Activated naive CD8-positive, alpha-beta T cell treated with anti-CD3 and anti-CD28 coated beads, Interleukin-2, amount 50 U/mL, for 24 hours (primary cell): ENCODE results near the gene RCE1.
A peak's percentile ranks its signal among the peaks of the same experiment; 100 is the strongest.

Source experiments
- ATAC-seq: fragments of 150-1000 bp; cut with Tn5 transposase; one replicate; pipeline ENCODE4 v1.10.0; 2021
- DNase-seq: peaks from one replicate; pipeline ENCODE4 v3.0.0; 2021
- H3K27ac Mint-ChIP-seq: one replicate; pipeline ENCODE4 v1.8.0; 2021; ENCODE audit warnings: mild to moderate bottlenecking, mixed read lengths
- H3K27me3 Mint-ChIP-seq: one replicate; pipeline ENCODE4 v1.8.0; 2021; ENCODE audit warnings: mixed read lengths
- H3K36me3 Mint-ChIP-seq: one replicate; pipeline ENCODE4 v1.8.0; 2021; ENCODE audit warnings: low read depth, mixed read lengths
- H3K4me1 Mint-ChIP-seq: one replicate; pipeline ENCODE4 v1.8.0; 2021; ENCODE audit warnings: mixed read lengths
- H3K4me3 Mint-ChIP-seq: one replicate; pipeline ENCODE4 v1.8.0; 2021; ENCODE audit warnings: mild to moderate bottlenecking, moderate library complexity, mixed read lengths
- H3K9me3 Mint-ChIP-seq: one replicate; pipeline ENCODE4 v1.8.0; 2021; ENCODE audit warnings: mixed read lengths

The RCE1 gene

GRCh38 chr11:66835768-66836405 is 7.4 kb upstream of the RCE1 start:
- H3K36me3 Mint-ChIP-seq = peaks cover 3% of the 10 kb centered on the region
- no peak for ATAC-seq

GRCh38 chr11:66840317-66841091 is 2.7 kb upstream of the RCE1 start:
- H3K27ac Mint-ChIP-seq = peak overlapping the region; percentile 65
- no peaks in the 10 kb centered on the region for H3K27me3 Mint-ChIP-seq
- peaks cover 10% of the 10 kb centered on the region for H3K36me3 Mint-ChIP-seq
- H3K4me1 Mint-ChIP-seq = peaks cover 43% of the 10 kb centered on the region
- no peak for ATAC-seq
- no peak for DNase-seq
- H3K4me3 Mint-ChIP-seq = peak overlapping the region; percentile 2
- H3K9me3 Mint-ChIP-seq = no peaks in the 10 kb centered on the region

More at GRCh38 chr11:66835768-66836405, 7.4 kb upstream of the RCE1 start:
- Mint-ChIP-seq H3K27me3 (no peaks in the 10 kb centered on the region), H3K9me3 (no peaks in the 10 kb centered on the region), H3K4me3 (no peak overlapping the region), H3K27ac (no peak overlapping the region), H3K4me1 (peaks cover 22% of the 10 kb centered on the region)
- DNase-seq = no peak

GRCh38 chr11:66841861-66842260 is 1.4 kb upstream of the RCE1 start:
- peak overlapping the region; percentile 95 for H3K27ac Mint-ChIP-seq
- no peaks in the 10 kb centered on the region for H3K9me3 Mint-ChIP-seq
- peaks cover 13% of the 10 kb centered on the region for H3K36me3 Mint-ChIP-seq
- no peaks in the 10 kb centered on the region for H3K27me3 Mint-ChIP-seq
- peak overlapping the region; percentile 97 for H3K4me3 Mint-ChIP-seq
- H3K4me1 Mint-ChIP-seq = peaks cover 43% of the 10 kb centered on the region
- DNase-seq (no peak), ATAC-seq (no peak)

- peaks cover 43% of the 10 kb centered on the region for H3K4me1 Mint-ChIP-seq
- no peaks in the 10 kb centered on the region for H3K27me3 Mint-ChIP-seq
- H3K4me3 Mint-ChIP-seq = peak overlapping the region; percentile 97
- H3K36me3 Mint-ChIP-seq = peaks cover 13% of the 10 kb centered on the region
- no peaks in the 10 kb centered on the region for H3K9me3 Mint-ChIP-seq
- H3K27ac Mint-ChIP-seq = peak overlapping the region; percentile 95
- DNase-seq (no peak), ATAC-seq (no peak)
Observed at GRCh38 chr11:66842501-66842895, 743 bp upstream of the RCE1 start.

GRCh38 chr11:66843776-66844495 is 695 bp downstream of the RCE1 start:
- peaks cover 43% of the 10 kb centered on the region for H3K4me1 Mint-ChIP-seq
- peak overlapping the region; percentile 91 for H3K27ac Mint-ChIP-seq
- no peaks in the 10 kb centered on the region for H3K9me3 Mint-ChIP-seq
- no peaks in the 10 kb centered on the region for H3K27me3 Mint-ChIP-seq
- H3K4me3 Mint-ChIP-seq = peak overlapping the region; percentile 97
- peaks cover 12% of the 10 kb centered on the region for H3K36me3 Mint-ChIP-seq
- DNase-seq = no peak
- no peak for ATAC-seq

- no peak for ATAC-seq
- no peaks in the 10 kb centered on the region for H3K9me3 Mint-ChIP-seq
- H3K4me3 Mint-ChIP-seq = peak overlapping the region; percentile 97
- H3K4me1 Mint-ChIP-seq = peaks cover 36% of the 10 kb centered on the region
- peaks cover 10% of the 10 kb centered on the region for H3K36me3 Mint-ChIP-seq
- no peak for DNase-seq
- H3K27ac Mint-ChIP-seq = peak overlapping the region; percentile 91
- no peaks in the 10 kb centered on the region for H3K27me3 Mint-ChIP-seq
Observed at GRCh38 chr11:66844496-66845142, 1.4 kb downstream of the RCE1 start.

- peaks cover 10% of the 10 kb centered on the region for H3K36me3 Mint-ChIP-seq
- H3K27ac Mint-ChIP-seq = peak overlapping the region; percentile 26
- peak overlapping the region; percentile 97 for H3K4me3 Mint-ChIP-seq
- ATAC-seq (no peak), DNase-seq (no peak)
- no peaks in the 10 kb centered on the region for H3K9me3 Mint-ChIP-seq
- H3K27me3 Mint-ChIP-seq = no peaks in the 10 kb centered on the region
- peaks cover 31% of the 10 kb centered on the region for H3K4me1 Mint-ChIP-seq
Observed at GRCh38 chr11:66845143-66845875, 2.1 kb downstream of the RCE1 start.

GRCh38 chr11:66845876-66846212 is 2.6 kb downstream of the RCE1 start:
- Mint-ChIP-seq H3K9me3 (no peaks in the 10 kb centered on the region), H3K36me3 (peaks cover 10% of the 10 kb centered on the region), H3K27ac (no peak overlapping the region), H3K4me1 (peaks cover 26% of the 10 kb centered on the region), H3K27me3 (no peaks in the 10 kb centered on the region), H3K4me3 (no peak overlapping the region)
- ATAC-seq (no peak), DNase-seq (no peak)

- Mint-ChIP-seq H3K27me3 (no peaks in the 10 kb centered on the region), H3K4me3 (no peak overlapping the region), H3K4me1 (peaks cover 21% of the 10 kb centered on the region), H3K36me3 (peaks cover 8% of the 10 kb centered on the region), H3K27ac (no peak overlapping the region), H3K9me3 (no peaks in the 10 kb centered on the region)
- ATAC-seq = no peak
- no peak for DNase-seq
Observed at GRCh38 chr11:66846671-66847091, 3.4 kb downstream of the RCE1 start.

- Mint-ChIP-seq H3K4me1 (peaks cover 19% of the 10 kb centered on the region), H3K36me3 (peaks cover 5% of the 10 kb centered on the region), H3K4me3 (no peak overlapping the region), H3K9me3 (no peaks in the 10 kb centered on the region), H3K27ac (no peak overlapping the region), H3K27me3 (no peaks in the 10 kb centered on the region)
- DNase-seq (no peak), ATAC-seq (no peak)
Observed at GRCh38 chr11:66847461-66848232, 4.4 kb downstream of the RCE1 start.

GRCh38 chr11:66848671-66849500 is 5.6 kb downstream of the RCE1 start:
- Mint-ChIP-seq H3K36me3 (peaks cover 5% of the 10 kb centered on the region), H3K4me1 (peaks cover 18% of the 10 kb centered on the region), H3K4me3 (no peak overlapping the region), H3K27ac (no peak overlapping the region), H3K9me3 (no peaks in the 10 kb centered on the region), H3K27me3 (no peaks in the 10 kb centered on the region)
- DNase-seq = no peak
- no peak for ATAC-seq

- DNase-seq (no peak), ATAC-seq (no peak)
- Mint-ChIP-seq H3K36me3 (peaks cover 5% of the 10 kb centered on the region), H3K9me3 (no peaks in the 10 kb centered on the region), H3K4me3 (no peak overlapping the region), H3K27ac (no peak overlapping the region), H3K4me1 (peaks cover 11% of the 10 kb centered on the region), H3K27me3 (no peaks in the 10 kb centered on the region)
Observed at GRCh38 chr11:66849501-66850234, 6.4 kb downstream of the RCE1 start.
